BLaER1 (cell line): Measurements from ENCODE around the gene SLC39A1.
A peak's percentile ranks its signal among the peaks of the same experiment; 100 is the strongest.

ENCODE experiments used
- H3K27ac ChIP-seq: shearing (Covaris generic); formaldehyde crosslinking; 2 replicates; pipeline ENCODE4 v1.8.1; 2022
- H3K27me3 ChIP-seq: shearing (Covaris generic); formaldehyde crosslinking; 2 replicates; pipeline ENCODE4 v1.8.1; 2022
- H3K36me3 ChIP-seq: shearing (Covaris generic); formaldehyde crosslinking; 2 replicates; pipeline ENCODE4 v1.8.1; 2022
- H3K4me1 ChIP-seq: shearing (Covaris generic); formaldehyde crosslinking; 2 replicates; pipeline ENCODE4 v1.8.1; 2022
- H3K4me2 ChIP-seq: shearing (Covaris generic); formaldehyde crosslinking; 2 replicates; pipeline ENCODE4 v1.8.1; 2022
- H3K4me3 ChIP-seq: shearing (Covaris generic); formaldehyde crosslinking; 2 replicates; pipeline ENCODE4 v1.8.1; 2022
- H3K9ac ChIP-seq: shearing (Covaris generic); formaldehyde crosslinking; 2 replicates; pipeline ENCODE4 v1.8.1; 2022
- H3K9me3 ChIP-seq: shearing (Covaris generic); formaldehyde crosslinking; 2 replicates; pipeline ENCODE4 v1.8.1; 2022
- H4K20me1 ChIP-seq: shearing (Covaris generic); formaldehyde crosslinking; 2 replicates; pipeline ENCODE4 v1.8.1; 2022
- Cebpa-rat ChIP-seq: shearing (Covaris generic); IDR thresholded peaks from 2 replicates; pipeline ENCODE4 v1.8.1; 2022

The SLC39A1 gene

GRCh38 chr1:153942766-153943549 is 20.4 kb downstream of the SLC39A1 start:
- H4K20me1 ChIP-seq, result peaks cover 15% of the 10 kb centered on the region
- no peaks in the 10 kb centered on the region for H3K27me3 ChIP-seq
- no peak for TF ChIP-seq Cebpa-rat
- 0 out of 2 replicates have a peak overlapping the region, but pooled peaks have one; percentile 9 for H3K27ac ChIP-seq
- H3K9ac ChIP-seq, result no peak overlapping the region
- H3K4me1 ChIP-seq, result peaks cover 47% of the 10 kb centered on the region
- no peak overlapping the region for H3K4me3 ChIP-seq
- no peak overlapping the region for H3K4me2 ChIP-seq
- H3K9me3 ChIP-seq, result no peaks in the 10 kb centered on the region
- H3K36me3 ChIP-seq, result peaks cover 73% of the 10 kb centered on the region

GRCh38 chr1:153941826-153942725 is 21.3 kb downstream of the SLC39A1 start:
- H3K36me3 ChIP-seq, result peaks cover 73% of the 10 kb centered on the region
- H3K4me1 ChIP-seq, result peaks cover 44% of the 10 kb centered on the region
- H3K27ac ChIP-seq, result 0 out of 2 replicates have a peak overlapping the region, but pooled peaks have one; percentile 9
- H3K4me2 ChIP-seq, result no peak overlapping the region
- H4K20me1 ChIP-seq, result peaks cover 15% of the 10 kb centered on the region
- H3K4me3 ChIP-seq, result no peak overlapping the region
- H3K27me3 ChIP-seq, result no peaks in the 10 kb centered on the region
- H3K9ac ChIP-seq, result no peak overlapping the region
- TF ChIP-seq Cebpa-rat, result no peak
- no peaks in the 10 kb centered on the region for H3K9me3 ChIP-seq

- no peak for TF ChIP-seq Cebpa-rat
- Histone ChIP-seq H3K9ac (no peak overlapping the region; the same call in 1 of the 2 replicates), H3K4me3 (no peak overlapping the region), H3K4me2 (no peak overlapping the region), H3K27me3 (no peaks in the 10 kb centered on the region), H3K4me1 (peaks cover 38% of the 10 kb centered on the region), H3K36me3 (peaks cover 85% of the 10 kb centered on the region), H3K27ac (peak overlapping the region; percentile 30), H3K9me3 (no peaks in the 10 kb centered on the region), H4K20me1 (peaks cover 15% of the 10 kb centered on the region)
Observed at GRCh38 chr1:153940756-153941155, 22.6 kb downstream of the SLC39A1 start.

- H3K4me3 ChIP-seq, result no peak overlapping the region
- peaks cover 15% of the 10 kb centered on the region for H4K20me1 ChIP-seq
- TF ChIP-seq Cebpa-rat, result no peak
- H3K9ac ChIP-seq, result no peak overlapping the region
- H3K9me3 ChIP-seq, result no peaks in the 10 kb centered on the region
- peaks cover 33% of the 10 kb centered on the region for H3K4me1 ChIP-seq
- no peak overlapping the region for H3K4me2 ChIP-seq
- no peaks in the 10 kb centered on the region for H3K27me3 ChIP-seq
- peaks cover 98% of the 10 kb centered on the region for H3K36me3 ChIP-seq
- H3K27ac ChIP-seq, result no peak overlapping the region
Observed at GRCh38 chr1:153939476-153939875, 23.9 kb downstream of the SLC39A1 start.

- no peak overlapping the region for H3K4me2 ChIP-seq
- peaks cover 15% of the 10 kb centered on the region for H4K20me1 ChIP-seq
- H3K27me3 ChIP-seq, result no peaks in the 10 kb centered on the region
- H3K4me3 ChIP-seq, result no peak overlapping the region
- peaks cover 28% of the 10 kb centered on the region for H3K4me1 ChIP-seq
- H3K27ac ChIP-seq, result no peak overlapping the region
- H3K36me3 ChIP-seq, result peaks cover 100% of the 10 kb centered on the region
- no peaks in the 10 kb centered on the region for H3K9me3 ChIP-seq
- TF ChIP-seq Cebpa-rat, result no peak
- no peak overlapping the region for H3K9ac ChIP-seq
Observed at GRCh38 chr1:153938996-153939395, 24.3 kb downstream of the SLC39A1 start.

- no peak overlapping the region for H3K9ac ChIP-seq
- no peak overlapping the region for H3K27ac ChIP-seq
- no peak for TF ChIP-seq Cebpa-rat
- no peak overlapping the region for H3K4me2 ChIP-seq
- H3K27me3 ChIP-seq, result no peaks in the 10 kb centered on the region
- peaks cover 14% of the 10 kb centered on the region; the same call in 1 of the 2 replicates for H3K4me1 ChIP-seq
- peaks cover 100% of the 10 kb centered on the region for H3K36me3 ChIP-seq
- peaks cover 15% of the 10 kb centered on the region for H4K20me1 ChIP-seq
- no peak overlapping the region for H3K4me3 ChIP-seq
- H3K9me3 ChIP-seq, result no peaks in the 10 kb centered on the region
Observed at GRCh38 chr1:153937331-153937730, 26.0 kb downstream of the SLC39A1 start.

GRCh38 chr1:153936011-153936802 is 27.1 kb downstream of the SLC39A1 start:
- Histone ChIP-seq H3K9me3 (no peaks in the 10 kb centered on the region), H3K4me1 (peaks cover 5% of the 10 kb centered on the region; the same call in 1 of the 2 replicates), H3K36me3 (peaks cover 100% of the 10 kb centered on the region), H3K4me2 (no peak overlapping the region), H3K27me3 (no peaks in the 10 kb centered on the region), H3K4me3 (no peak overlapping the region), H3K9ac (no peak overlapping the region), H3K27ac (no peak overlapping the region), H4K20me1 (peaks cover 14% of the 10 kb centered on the region)
- TF ChIP-seq Cebpa-rat, result no peak

- Histone ChIP-seq H3K4me1 (peaks cover 2% of the 10 kb centered on the region; the same call in 1 of the 2 replicates), H3K36me3 (peaks cover 100% of the 10 kb centered on the region), H3K9ac (no peak overlapping the region), H3K27ac (no peak overlapping the region), H3K4me2 (no peak overlapping the region), H3K9me3 (no peaks in the 10 kb centered on the region), H3K4me3 (no peak overlapping the region), H4K20me1 (no peaks in the 10 kb centered on the region), H3K27me3 (no peaks in the 10 kb centered on the region)
- TF ChIP-seq Cebpa-rat, result no peak
Observed at GRCh38 chr1:153934746-153935145, 28.6 kb downstream of the SLC39A1 start.

- Histone ChIP-seq H3K4me3 (no peak overlapping the region), H3K27me3 (no peaks in the 10 kb centered on the region), H3K27ac (no peak overlapping the region), H3K9me3 (no peaks in the 10 kb centered on the region), H3K36me3 (peaks cover 100% of the 10 kb centered on the region), H3K4me1 (peaks cover 10% of the 10 kb centered on the region), H3K4me2 (no peak overlapping the region), H4K20me1 (no peaks in the 10 kb centered on the region), H3K9ac (no peak overlapping the region)
- TF ChIP-seq Cebpa-rat, result no peak
Observed at GRCh38 chr1:153933955-153934354, 29.4 kb downstream of the SLC39A1 start.
